Measurements from ENCODE around the gene HNRNPD.
"Not testable (repeated sequence)": the region's sequence is repeated elsewhere in the genome, so short reads cannot be mapped to it uniquely, and the experiment has no call there.

HNRNPD gene

GRCh38 chr4:82373816-82374625 is at the start of gene HNRNPD:
Gene HNRNPD, minus strand, starts transcription at chr4:82373991. Its CDS starts 313 bp downstream, at chr4:82373678.
- DNase-seq (ENCODE audit: low read depth), result peak; percentile 83

GRCh38 chr4:82422616-82423015 is 48.8 kb upstream of the HNRNPD start:
- DNase-seq (ENCODE audit: low read depth), result no peak

- DNase-seq (ENCODE audit: low read depth), result no peak
Measured at GRCh38 chr4:82421796-82422560, 48.2 kb upstream of the HNRNPD start.

GRCh38 chr4:82419451-82419850 is 45.7 kb upstream of the HNRNPD start:
- no peak for DNase-seq (ENCODE audit: low read depth)

- no peak for DNase-seq (ENCODE audit: low read depth)
Measured at GRCh38 chr4:82415922-82416365, 42.2 kb upstream of the HNRNPD start.

DNA sequence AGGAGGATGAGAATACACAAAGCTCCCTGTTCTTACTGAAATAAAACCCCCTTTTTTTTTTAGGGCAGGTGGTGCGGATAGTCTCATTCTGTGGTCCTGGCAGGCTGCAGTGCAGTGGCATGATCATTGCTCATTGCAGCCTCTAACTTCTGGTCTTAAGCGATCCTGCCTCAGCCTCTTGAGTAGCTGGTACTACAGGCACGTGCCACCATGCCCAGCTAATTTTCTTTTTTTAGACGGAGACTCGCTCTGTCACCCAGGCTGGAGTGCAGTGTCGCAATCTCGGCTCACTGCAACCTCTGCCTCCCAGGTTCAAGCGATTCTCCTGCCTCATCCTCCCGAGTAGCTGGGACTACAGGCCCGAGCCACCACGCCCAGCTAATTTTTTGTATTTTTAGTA is 41.3 kb upstream of the HNRNPD start:
- not testable (repeated sequence) for DNase-seq (ENCODE audit: low read depth)

GRCh38 chr4:82403725-82404124 is 29.9 kb upstream of the HNRNPD start:
- DNase-seq (ENCODE audit: low read depth), result no peak

DNA sequence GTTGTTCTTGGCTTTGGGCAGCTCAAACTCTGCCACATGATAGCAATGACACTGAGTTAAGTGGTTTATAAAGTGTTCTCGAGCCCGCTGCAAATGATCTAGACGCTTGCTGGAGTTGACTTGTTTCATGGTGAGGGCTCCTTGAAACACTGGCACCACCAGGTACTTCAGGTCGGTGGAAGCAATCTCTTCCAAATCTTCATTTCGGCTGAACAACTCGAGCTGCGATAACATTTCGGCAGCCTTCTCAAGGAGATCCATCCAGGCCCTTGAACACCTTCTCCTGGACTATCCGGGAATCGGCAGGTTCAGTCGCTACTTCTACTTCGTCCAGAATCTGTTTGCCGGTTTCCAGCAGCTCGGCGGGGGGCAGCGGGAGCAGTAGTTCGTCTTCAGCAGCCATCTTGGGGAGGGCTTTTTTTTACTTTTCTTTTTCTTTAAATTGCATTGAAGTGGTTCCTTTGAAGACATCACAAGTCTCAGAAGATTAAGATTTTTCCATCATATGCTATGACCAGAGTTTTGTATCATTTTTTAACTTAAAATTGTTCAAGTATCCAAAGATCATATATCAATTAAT is 28.5 kb upstream of the HNRNPD start:
- no peak for DNase-seq (ENCODE audit: low read depth)

GRCh38 chr4:82401600-82401999 is 27.8 kb upstream of the HNRNPD start:
- DNase-seq (ENCODE audit: low read depth), result no peak

GRCh38 chr4:82398263-82398662 is 24.5 kb upstream of the HNRNPD start:
- DNase-seq (ENCODE audit: low read depth), result no peak

DNA sequence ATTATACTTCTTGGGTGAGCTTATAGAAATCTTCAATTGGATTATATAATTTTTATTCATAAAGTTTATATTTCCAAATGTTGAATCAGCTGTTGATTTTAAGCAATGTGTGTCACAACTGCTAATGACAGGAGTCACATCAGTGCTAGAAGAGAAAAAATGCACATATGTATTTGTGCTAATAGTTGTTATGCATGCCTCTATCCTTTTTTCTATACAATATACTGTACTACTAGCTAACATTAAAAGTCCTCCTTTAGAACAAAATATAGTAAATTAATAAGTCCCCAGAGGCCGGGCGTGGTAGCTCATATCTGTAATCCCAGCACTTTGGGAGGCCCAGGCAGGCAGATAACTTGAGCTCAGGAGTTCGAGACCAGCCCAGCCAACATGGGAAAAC is 23.7 kb upstream of the HNRNPD start:
- DNase-seq (ENCODE audit: low read depth), result no peak

- DNase-seq (ENCODE audit: low read depth), result no peak
Measured at GRCh38 chr4:82394896-82395295, 21.1 kb upstream of the HNRNPD start.

- DNase-seq (ENCODE audit: low read depth), result not testable (repeated sequence)
Measured at GRCh38 chr4:82390061-82390460, 16.3 kb upstream of the HNRNPD start.

DNA sequence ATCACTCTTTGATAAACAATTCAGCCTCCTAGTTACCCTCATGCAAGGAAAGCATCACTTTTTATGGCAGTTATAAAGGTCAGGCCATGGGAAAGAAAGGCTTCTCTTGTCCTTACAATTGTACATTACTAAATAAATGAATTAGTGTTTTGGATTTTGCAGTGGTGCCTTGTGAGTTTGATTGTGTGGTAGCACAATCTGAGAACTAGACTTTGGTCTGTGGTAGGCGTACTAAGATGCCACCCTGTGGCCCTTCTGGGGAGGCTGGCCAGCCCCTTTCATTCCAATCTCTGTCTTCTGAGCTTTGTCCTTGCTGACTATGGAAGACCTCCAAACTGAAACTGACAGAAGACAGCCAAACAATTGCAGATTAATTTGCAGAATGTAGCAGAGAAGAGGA is 14.6 kb upstream of the HNRNPD start:
- DNase-seq (ENCODE audit: low read depth), result no peak

GRCh38 chr4:82386312-82386711 is 12.5 kb upstream of the HNRNPD start:
- not testable (repeated sequence) for DNase-seq (ENCODE audit: low read depth)

DNA sequence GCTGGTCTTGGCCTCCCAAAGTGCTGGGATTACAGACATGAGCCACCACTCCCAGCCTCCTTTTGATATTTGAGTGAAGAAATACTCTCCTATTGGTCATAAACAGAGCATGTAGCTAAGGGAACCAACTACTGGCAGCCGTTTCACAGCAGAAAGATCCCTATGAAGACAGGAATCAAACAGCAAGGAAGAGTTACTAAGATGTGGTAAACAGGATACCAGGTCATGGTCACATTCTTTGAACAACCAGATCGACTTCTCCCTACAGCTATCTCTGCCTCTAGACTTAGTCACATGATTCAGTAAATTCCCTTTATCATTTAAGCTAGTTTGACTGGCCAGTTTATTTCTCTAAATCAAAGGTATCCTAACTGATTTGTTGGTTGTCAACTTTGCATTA is 9.0 kb upstream of the HNRNPD start:
- no peak for DNase-seq (ENCODE audit: low read depth)

DNA sequence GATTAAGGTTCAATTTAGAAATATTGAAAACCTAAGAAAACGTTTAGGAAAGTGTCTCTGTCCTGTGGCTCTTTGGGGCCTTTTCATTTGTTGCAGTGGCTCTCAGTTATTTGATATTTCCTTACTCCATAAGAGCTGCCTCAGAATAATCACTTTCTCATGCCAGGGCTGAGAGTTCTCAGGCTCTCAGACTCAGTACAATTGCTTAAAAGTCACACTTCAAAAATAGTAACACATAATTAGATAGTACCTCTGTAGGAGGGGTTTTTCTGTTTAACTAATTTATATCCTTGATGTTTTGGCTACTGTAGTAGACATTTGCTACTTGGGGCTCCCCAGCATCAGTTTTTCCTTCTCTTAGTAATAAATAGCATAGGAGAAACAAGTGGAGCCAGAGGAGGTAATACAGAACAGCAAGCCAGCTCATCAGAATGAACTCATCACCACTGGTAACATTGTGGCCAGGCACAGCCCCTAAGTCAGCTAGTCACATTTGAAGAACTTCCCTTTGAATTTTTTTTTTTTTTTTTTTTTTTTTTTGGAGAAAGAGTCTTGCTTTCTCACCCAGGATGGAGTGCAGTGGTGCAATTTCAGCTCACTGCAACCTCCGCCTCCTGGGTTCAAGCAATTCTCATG is 8.0 kb upstream of the HNRNPD start:
- no peak for DNase-seq (ENCODE audit: low read depth)

DNA sequence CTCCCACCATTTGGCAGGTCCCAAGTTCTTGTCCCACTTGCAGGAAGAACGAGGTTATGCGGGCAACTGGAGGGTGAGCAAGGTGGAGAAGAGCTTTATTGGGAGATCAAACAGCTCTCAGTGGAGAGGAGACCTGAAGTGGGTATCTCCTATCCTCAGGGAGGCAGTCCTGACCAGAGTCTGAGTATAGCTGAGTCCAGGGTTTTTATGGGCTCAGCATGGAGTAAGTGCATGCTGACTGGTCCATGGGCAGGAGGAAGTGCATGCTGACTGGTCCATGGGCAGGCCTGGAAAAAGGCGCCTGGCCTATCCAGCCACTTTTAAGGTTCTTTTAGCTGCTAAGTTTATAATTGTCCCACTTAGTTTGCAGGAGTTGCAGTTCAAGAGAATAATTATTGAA is 7.4 kb upstream of the HNRNPD start:
- no peak for DNase-seq (ENCODE audit: low read depth)

DNA sequence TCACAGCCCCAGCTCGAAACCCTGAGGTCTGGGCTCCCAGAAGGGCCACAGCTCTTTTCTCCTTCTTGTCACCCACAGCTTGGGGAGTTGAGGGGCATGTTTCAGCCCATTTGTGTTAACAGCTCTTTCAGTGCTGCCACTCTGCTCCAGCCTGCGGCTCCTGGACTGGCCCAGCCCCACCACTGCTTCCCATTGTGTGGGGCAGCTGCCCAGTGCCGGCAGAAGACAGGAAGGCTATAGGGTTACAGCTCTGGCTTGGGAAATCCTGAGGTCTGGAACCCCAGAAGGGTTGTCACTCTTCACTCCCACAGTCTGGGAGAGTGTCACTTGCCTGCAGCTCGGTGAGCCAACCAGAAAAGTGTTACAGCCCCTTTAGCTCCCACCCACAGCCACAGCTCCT is 7.0 kb upstream of the HNRNPD start:
- DNase-seq (ENCODE audit: low read depth), result no peak

DNA sequence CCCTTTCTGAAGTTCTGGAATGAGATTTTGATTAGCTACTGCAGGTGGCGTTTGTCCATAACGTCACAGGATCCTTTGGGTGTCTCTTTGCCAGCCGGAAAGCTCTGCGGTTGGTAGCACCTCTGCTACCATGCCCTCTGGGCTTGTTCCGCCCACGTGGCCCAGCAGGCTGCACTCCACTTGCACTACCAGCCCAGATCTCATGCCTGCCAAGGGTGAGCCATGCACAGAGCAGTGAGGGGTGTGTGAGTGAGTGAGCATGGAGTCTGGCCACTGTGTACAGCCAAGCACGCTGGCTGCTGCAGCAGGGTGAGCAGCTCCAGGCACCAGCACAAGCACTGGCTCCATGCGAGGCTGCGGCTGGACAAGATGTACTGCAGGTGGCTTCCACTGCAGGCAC is 6.6 kb upstream of the HNRNPD start:
- DNase-seq (ENCODE audit: low read depth), result no peak

- no peak for DNase-seq (ENCODE audit: low read depth)
Measured at GRCh38 chr4:82376109-82376508, 2.3 kb upstream of the HNRNPD start.

- peak; percentile 5 for DNase-seq (ENCODE audit: low read depth)
Measured at GRCh38 chr4:82373486-82373815, 340 bp downstream of the HNRNPD start.

Measured in activated T-cell treated with anti-CD3 and anti-CD28 coated beads for 1 hour (primary cell).